ENCODE data around the gene PLSCR3.

PLSCR3 gene

DNA sequence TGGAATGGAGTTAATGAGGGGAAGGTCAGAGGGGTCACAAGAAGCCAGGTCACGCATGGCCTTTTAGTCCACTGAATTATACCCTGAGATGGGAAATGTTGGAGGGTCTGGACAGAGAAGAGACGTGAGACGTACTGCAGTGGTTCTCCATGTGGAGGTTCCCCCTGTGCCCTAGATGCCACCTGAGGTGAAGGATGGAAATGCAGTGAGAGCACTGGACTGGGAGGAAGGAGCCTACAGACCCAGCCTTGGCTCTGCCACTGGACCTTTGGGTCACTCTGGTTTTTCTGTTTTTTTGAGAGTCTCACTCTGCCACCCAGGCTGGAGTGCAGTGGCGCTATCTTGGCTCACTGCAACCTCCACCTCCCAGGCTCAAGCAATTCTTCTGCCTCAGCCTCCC, 1.8 kb upstream of the PLSCR3 start:
- DNase-seq (ENCODE audit: low spot score), result no peak
- no peak for TF ChIP-seq CTCF (IDR thresholded peaks at IDR 0.05; ENCODE audit: extremely low read depth, missing control alignments)

DNA sequence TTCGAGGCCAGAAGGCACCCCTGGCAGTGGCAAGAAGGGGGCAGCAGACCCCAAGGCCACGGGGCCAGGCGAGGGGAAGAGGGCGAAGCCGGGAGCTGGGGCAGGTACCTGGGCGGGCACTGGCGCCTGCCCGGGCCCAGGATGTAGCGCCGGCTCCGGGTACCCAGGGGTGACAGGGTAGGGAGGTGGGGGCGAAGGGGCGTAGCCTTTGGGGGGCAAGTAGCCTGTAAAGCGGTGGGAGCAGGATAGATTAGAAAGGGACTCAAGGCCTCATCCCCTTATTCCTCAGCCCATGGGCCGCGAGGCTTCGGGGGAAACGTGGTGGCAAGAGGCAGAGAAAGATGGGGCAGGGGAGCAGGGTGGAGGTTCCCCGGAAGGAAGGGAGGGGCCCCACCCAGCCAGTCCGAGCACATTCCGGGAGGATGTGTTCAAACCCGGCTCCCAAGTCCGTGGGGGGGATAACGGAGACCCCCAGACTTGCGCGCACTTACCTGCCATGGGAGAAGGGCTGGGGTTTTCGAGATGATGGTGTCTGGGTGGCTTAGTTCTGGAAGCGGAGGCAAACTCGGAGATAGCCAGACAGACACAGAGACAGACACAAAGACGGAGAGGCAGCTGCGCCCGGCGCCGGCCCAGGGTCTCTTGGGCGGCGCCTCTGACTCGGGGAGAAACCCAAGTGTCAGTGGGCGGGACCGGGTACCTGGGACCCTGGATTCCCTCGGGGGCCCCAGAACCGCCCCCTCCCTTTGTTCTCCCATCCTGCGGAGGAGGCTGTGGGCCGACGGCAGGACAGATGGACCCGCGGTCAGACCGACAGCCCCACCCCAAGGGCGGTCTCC, 493 bp downstream of the PLSCR3 start:
- peak; percentile 89 for DNase-seq (ENCODE audit: low spot score)
- no peak for TF ChIP-seq CTCF (IDR thresholded peaks at IDR 0.05; ENCODE audit: extremely low read depth, missing control alignments)

- no peak for TF ChIP-seq CTCF (IDR thresholded peaks at IDR 0.05; ENCODE audit: extremely low read depth, missing control alignments)
- no peak for DNase-seq (ENCODE audit: low spot score)
Measured at GRCh38 chr17:7392696-7393612, 1.4 kb downstream of the PLSCR3 start.

GRCh38 chr17:7391307-7391706, 3.0 kb downstream of the PLSCR3 start:
- no peak for DNase-seq (ENCODE audit: low spot score)
- no peak for TF ChIP-seq CTCF (IDR thresholded peaks at IDR 0.05; ENCODE audit: extremely low read depth, missing control alignments)

DNA sequence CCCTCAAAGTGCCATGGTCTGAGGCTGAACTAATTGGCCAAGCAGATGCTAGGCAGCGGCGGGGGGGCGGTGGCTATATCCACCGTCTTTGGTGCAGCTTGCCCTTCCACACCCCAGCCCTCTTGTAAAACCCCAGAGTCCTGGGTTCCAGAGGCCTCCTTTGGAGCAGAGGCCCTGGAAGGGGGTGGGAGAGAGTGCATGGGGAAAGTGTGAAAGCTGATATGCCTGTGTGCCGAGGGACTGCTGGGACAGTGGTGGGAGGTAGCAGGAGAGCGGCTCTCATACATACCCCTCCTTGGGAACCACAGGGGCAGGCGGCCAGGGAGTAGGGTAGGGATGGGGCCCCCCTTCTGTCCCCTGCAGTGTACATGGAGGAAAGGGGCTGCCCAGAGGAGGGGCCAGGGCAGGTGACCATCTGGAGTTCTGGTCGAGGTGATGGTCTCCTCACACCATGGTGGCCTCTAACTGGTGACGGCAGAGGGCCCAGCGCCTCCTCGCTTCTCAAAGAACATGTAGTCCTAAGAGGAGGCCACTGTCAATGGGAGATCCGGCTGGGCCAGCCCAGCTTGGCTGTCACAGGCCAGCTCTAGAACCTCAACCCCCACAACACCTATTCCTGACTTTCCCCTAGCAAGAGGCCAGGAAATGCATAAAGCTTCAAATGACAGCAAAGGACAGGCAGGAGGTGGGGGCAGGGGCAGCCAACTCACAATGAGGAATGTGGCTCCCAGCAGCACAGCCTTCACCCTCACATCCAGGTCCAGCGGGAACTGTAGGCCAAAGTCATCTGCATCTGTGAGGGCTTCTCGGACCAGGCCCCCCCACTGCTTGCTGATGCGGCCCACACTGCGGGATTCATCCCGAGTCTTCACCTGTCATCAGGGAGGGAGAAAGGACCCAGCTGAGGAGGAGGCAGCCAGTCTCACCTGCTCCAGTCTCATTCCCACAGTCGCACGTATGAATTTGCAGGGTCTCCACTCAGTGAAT, 4.1 kb downstream of the PLSCR3 start:
- no peak for TF ChIP-seq CTCF (IDR thresholded peaks at IDR 0.05; ENCODE audit: extremely low read depth, missing control alignments)
- DNase-seq (ENCODE audit: low spot score), result no peak

GRCh38 chr17:7388856-7389255, 5.5 kb downstream of the PLSCR3 start:
- TF ChIP-seq CTCF (IDR thresholded peaks at IDR 0.05; ENCODE audit: extremely low read depth, missing control alignments), result no peak
- DNase-seq (ENCODE audit: low spot score), result no peak
